Right atrium auricular region (tissue), 2 donors: Measurements from ENCODE around the gene BAIAP2. TPM values are rescaled to one million over a fixed set of nuclear protein-coding genes. Genes with fewer than 3 reads are reported as not detected.

Source experiments
- DNase-seq: peaks from one replicate; pipeline ENCODE4 v3.0.0-alpha.2; 2019; ENCODE audit warnings: low spot score
- H3K27ac ChIP-seq, 2 donors: fragments of 200-600 bp; sonication (generic); 1 replicate in 1 of 2; 2 replicates in 1 of 2; pipeline ENCODE4 v1.5.1; 2016 to 2019
- H3K27me3 ChIP-seq, 2 donors: fragments of 200-600 bp; sonication (generic); one replicate each; pipeline versions ENCODE4 v1.5.1 to v1.6.0; 2017 to 2019
- H3K36me3 ChIP-seq: fragments of 200-600 bp; sonication (generic); one replicate; pipeline ENCODE4 v1.5.1; 2016
- H3K4me1 ChIP-seq, 2 donors: fragments of 200-600 bp; sonication (generic); one replicate each; pipeline versions ENCODE4 v1.5.1 to v1.6.0; 2017 to 2019
- H3K4me3 ChIP-seq, 2 donors: fragments of 200-600 bp; sonication (generic); 1 replicate in 1 of 2; 2 replicates in 1 of 2; pipeline ENCODE4 v1.5.1; 2017 to 2019; ENCODE audit warnings: mild to moderate bottlenecking in 1 of 2, moderate library complexity in 1 of 2
- H3K9me3 ChIP-seq, 2 donors: fragments of 200-600 bp; sonication (generic); one replicate each; pipeline ENCODE4 v1.5.1; 2019
- total RNA-seq, 2 donors: library from RNA; depleted of rRNA; stranded (reverse); fragments of >200 nt; gene quantifications; one replicate each; pipeline ENCODE4 v1.1.0, GENCODE V29; 2016
- TF ChIP-seq, protein P1 (sequence below), 2 donors: fragments of 200-600 bp; sonication (generic); IDR thresholded peaks; one replicate each; pipeline ENCODE4 v1.5.1; 2019; ENCODE audit warnings: antibody characterized with exemption in 2 of 2

Gene BAIAP2
- total RNA-seq, 2 donors from 2014 or later: 27.9 to 36.5 TPM

DNA sequence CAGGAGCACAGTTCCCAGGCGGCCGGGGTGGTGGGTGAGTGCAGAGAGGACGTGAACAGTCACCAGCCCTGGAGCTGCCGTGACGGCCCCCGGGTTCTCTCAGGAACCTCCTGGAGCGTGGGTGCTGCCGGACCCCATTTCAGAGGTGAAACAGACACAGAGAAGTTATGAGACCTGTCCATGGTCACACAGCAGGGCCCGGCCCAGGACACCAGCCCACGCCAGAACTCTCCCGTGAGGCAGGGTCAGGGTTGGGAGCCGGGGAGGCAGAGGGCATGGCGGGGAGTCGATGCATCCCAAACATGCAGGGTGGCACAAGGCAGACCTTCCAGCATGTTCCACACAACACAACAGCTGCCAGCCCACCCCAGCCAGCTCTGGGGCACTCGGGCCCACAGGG lies 126.6 kb downstream of the BAIAP2 start:
- DNase-seq: no peak
- Histone ChIP-seq H3K36me3 (no peaks in the 10 kb centered on the region), H3K4me1 (peaks cover 0 to 26% of the 10 kb centered on the region in 2 donors), H3K4me3 (no peak overlapping the region), H3K9me3 (no peaks in the 10 kb centered on the region), H3K27ac (no peak overlapping the region), H3K27me3 (no peaks in the 10 kb centered on the region)
- TF ChIP-seq, protein P1, sequence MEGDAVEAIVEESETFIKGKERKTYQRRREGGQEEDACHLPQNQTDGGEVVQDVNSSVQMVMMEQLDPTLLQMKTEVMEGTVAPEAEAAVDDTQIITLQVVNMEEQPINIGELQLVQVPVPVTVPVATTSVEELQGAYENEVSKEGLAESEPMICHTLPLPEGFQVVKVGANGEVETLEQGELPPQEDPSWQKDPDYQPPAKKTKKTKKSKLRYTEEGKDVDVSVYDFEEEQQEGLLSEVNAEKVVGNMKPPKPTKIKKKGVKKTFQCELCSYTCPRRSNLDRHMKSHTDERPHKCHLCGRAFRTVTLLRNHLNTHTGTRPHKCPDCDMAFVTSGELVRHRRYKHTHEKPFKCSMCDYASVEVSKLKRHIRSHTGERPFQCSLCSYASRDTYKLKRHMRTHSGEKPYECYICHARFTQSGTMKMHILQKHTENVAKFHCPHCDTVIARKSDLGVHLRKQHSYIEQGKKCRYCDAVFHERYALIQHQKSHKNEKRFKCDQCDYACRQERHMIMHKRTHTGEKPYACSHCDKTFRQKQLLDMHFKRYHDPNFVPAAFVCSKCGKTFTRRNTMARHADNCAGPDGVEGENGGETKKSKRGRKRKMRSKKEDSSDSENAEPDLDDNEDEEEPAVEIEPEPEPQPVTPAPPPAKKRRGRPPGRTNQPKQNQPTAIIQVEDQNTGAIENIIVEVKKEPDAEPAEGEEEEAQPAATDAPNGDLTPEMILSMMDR (IDR thresholded peaks at IDR 0.05): no peak

DNA sequence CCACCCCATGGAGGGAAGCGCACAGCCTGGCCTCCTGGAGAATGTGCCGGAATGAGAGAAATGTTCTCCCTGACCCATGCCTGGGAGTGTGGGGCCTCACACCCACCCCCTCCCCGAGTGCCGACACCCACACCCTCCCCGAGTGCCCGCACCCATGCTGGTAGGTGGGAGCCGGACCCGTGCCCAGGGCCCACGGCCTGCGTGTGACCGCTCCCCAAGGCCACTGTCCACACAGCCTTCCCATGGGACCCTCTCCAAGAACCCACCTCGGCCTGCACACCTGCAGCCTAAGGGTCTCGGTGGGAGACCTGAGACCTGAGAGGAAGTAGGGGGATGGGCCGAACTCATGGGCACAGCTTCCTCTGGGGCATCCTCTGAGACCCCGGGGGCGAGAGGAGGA lies 127.0 kb downstream of the BAIAP2 start:
- no peak for DNase-seq
- no peaks in the 10 kb centered on the region for H3K9me3 ChIP-seq
- H3K4me3 ChIP-seq: no peak overlapping the region
- H3K4me1 ChIP-seq: peaks cover 0 to 26% of the 10 kb centered on the region in 2 donors
- no peak overlapping the region for H3K27ac ChIP-seq
- no peaks in the 10 kb centered on the region for H3K27me3 ChIP-seq
- H3K36me3 ChIP-seq: no peaks in the 10 kb centered on the region
- TF ChIP-seq, protein P1 (IDR thresholded peaks at IDR 0.05): no peak

DNA sequence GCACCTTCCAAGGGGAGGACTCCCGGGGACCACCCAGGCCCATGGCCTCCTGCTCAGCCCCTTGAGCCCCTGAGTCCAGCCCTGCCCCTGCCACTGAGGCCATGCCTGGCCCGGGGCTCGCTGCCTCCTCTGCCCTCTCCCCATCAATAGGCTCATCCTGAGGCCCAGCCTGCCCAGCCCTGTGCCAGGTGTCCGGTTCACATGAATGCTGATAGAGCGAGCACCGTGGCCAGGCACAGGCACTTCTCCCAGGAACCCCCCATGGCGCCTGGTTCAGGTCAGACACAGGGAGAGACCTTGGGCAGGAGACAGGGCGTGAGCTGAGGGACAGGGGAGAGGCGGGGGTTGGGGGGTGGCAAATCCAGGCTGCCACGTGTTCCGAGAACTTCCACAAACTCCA lies 127.5 kb downstream of the BAIAP2 start:
- no peak overlapping the region for H3K27ac ChIP-seq
- no peak overlapping the region for H3K4me3 ChIP-seq
- peaks cover 0 to 26% of the 10 kb centered on the region in 2 donors for H3K4me1 ChIP-seq
- no peaks in the 10 kb centered on the region for H3K27me3 ChIP-seq
- H3K36me3 ChIP-seq: no peaks in the 10 kb centered on the region
- DNase-seq: no peak
- TF ChIP-seq, protein P1 (IDR thresholded peaks at IDR 0.05): no peak
- no peaks in the 10 kb centered on the region for H3K9me3 ChIP-seq

DNA sequence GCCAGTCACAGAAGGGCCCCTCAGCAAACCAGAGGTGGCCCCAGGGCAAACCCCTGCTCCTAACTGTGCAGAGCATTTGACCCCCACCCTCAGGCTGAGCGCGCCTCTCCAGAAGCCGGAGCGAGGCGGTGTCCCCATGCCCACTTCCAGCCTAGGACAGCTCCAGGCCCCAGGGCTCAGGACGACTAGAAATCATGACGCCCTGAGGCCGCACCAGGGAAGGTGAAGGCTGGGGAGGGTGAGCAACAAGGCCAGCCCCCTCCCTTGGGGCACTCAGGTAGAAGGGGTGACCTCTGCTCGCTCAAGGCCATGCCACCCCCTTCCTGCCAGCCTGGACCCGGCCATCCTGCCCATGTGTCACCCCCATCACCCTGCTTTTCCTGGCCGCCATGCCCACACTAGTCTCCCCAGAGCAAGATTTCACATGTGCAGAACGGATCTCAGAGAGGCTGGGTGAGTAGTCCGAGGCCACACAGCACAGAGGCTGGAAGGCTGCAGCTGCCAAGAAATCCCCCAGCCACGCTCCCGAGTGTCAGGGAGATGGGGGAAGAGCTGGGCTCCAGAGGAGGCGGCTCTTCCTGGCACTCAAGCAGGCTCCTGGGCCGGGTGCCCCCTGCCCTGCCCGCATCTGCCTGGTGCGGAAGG lies 128.2 kb downstream of the BAIAP2 start:
- Histone ChIP-seq H3K27ac (no peak overlapping the region), H3K4me3 (no peak overlapping the region), H3K27me3 (no peaks in the 10 kb centered on the region), H3K9me3 (no peaks in the 10 kb centered on the region), H3K36me3 (no peaks in the 10 kb centered on the region), H3K4me1 (peaks cover 0 to 26% of the 10 kb centered on the region in 2 donors)
- no peak for DNase-seq
- TF ChIP-seq, protein P1 (IDR thresholded peaks at IDR 0.05): no peak

DNA sequence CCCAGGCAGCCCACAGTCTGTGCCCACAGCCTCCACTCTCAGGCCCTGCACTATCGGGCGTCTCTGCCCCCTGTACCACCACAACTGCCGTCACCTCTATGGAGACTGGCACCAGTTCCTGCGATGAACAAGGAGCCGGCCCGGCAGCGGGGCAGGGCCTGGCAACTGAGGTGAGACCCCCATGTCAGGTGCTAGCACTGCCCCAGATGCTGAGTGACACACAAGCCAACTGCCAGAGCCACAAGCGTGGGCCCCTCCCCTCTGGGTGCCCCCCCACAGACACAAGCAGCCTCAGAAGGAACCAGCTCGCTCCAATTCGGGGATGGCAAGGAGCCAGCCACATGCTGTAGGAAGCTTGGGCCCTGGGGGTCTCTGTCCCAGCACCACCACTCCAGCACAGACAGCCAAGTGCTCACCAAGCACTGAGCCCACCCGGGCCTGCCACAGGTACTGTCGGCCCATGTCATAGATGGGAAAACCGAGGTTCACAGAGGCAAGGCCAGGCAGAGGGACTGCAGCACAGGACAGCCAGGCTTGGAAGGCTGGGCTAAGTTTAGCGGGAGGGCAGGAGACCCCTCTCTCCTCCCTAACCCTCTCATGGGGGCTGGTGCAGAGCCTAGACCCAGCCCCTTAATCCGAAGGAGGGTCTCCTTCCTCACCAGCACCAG lies 128.9 kb downstream of the BAIAP2 start:
- TF ChIP-seq, protein P1 (IDR thresholded peaks at IDR 0.05): no peak
- Histone ChIP-seq H3K4me1 (peaks cover 0 to 26% of the 10 kb centered on the region in 2 donors), H3K36me3 (no peaks in the 10 kb centered on the region), H3K4me3 (no peak overlapping the region), H3K27ac (no peak overlapping the region), H3K9me3 (no peaks in the 10 kb centered on the region), H3K27me3 (no peaks in the 10 kb centered on the region)
- no peak for DNase-seq
